ENCODE results near the gene MRPL12.
A peak's percentile ranks its signal among the peaks of the same experiment; 100 is the strongest.

The MRPL12 gene

GRCh38 chr17:81666342-81667191, 36.6 kb upstream of the MRPL12 start, which contains the start of the genes CCDC137 and OXLD1:
CCDC137 (plus strand) TSS chr17:81666737; CDS start chr17:81666767, 30 bp downstream.
OXLD1 (minus strand) TSS chr17:81666605; CDS start chr17:81666577, 28 bp downstream.
- TF ChIP-seq, protein P1, sequence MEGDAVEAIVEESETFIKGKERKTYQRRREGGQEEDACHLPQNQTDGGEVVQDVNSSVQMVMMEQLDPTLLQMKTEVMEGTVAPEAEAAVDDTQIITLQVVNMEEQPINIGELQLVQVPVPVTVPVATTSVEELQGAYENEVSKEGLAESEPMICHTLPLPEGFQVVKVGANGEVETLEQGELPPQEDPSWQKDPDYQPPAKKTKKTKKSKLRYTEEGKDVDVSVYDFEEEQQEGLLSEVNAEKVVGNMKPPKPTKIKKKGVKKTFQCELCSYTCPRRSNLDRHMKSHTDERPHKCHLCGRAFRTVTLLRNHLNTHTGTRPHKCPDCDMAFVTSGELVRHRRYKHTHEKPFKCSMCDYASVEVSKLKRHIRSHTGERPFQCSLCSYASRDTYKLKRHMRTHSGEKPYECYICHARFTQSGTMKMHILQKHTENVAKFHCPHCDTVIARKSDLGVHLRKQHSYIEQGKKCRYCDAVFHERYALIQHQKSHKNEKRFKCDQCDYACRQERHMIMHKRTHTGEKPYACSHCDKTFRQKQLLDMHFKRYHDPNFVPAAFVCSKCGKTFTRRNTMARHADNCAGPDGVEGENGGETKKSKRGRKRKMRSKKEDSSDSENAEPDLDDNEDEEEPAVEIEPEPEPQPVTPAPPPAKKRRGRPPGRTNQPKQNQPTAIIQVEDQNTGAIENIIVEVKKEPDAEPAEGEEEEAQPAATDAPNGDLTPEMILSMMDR (IDR thresholded peaks at IDR 0.05; ENCODE audit: low read depth, low read length) = no peak
- H3K27ac ChIP-seq = peak within 1 kb of the TSS; percentile 97
- peak; percentile 99 for DNase-seq
- no peaks in the 10 kb centered on the region for H3K27me3 ChIP-seq (ENCODE audit: insufficient read depth, low read depth, severe bottlenecking)
- H3K4me3 ChIP-seq (ENCODE audit: low read depth, low read length) = peak within 1 kb of the TSS; percentile 97
- peaks cover 62% of the 10 kb centered on the region for H3K36me3 ChIP-seq
- H3K9me3 ChIP-seq (ENCODE audit: severe bottlenecking) = no peaks in the 10 kb centered on the region

DNA sequence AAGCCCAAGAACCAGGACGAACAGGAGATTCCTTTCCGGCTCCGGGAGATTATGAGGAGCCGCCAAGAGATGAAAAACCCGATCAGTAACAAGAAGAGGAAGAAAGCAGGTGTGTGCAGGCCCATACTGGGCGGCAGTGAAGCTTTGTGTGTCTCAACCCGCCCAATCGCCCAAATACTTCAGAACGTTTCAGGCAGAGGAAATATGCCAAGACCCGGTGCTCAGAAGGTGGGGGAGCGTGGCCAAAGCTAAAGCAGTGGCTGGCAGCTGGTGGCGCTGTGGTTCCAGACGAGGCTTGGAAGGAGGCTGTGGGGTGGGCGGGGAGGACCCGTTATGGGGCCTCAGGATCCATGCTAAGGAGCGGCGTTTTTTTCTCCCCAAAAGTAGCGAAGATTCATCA, 35.4 kb upstream of the MRPL12 start:
- no peaks in the 10 kb centered on the region for H3K9me3 ChIP-seq (ENCODE audit: severe bottlenecking)
- H3K4me3 ChIP-seq (ENCODE audit: low read depth, low read length) = no peak overlapping the region
- H3K27me3 ChIP-seq (ENCODE audit: insufficient read depth, low read depth, severe bottlenecking) = no peaks in the 10 kb centered on the region
- H3K36me3 ChIP-seq = peaks cover 73% of the 10 kb centered on the region
- TF ChIP-seq, protein P1 (IDR thresholded peaks at IDR 0.05; ENCODE audit: low read depth, low read length) = peak; percentile 57
- DNase-seq = peak; percentile 63
- peak overlapping the region; percentile 15 for H3K27ac ChIP-seq

DNA sequence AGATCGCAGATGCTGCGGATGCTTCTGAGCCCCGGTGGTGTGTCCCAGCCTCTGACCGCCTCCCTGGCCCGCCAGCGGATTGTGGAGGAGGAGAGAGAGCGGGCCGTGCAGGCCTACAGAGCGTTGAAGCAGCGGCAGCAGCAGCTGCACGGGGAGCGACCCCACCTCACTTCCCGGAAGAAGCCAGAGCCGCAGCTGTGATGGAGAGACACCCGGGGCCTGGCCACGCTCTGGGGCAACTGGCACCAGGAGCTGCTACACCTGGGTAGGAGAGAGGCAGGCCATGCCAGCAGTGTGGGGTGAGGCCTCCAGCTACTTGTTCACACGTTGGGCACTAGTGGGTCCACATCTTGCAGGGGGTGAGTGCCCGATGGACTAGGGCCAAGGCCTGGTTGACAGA, 30.7 kb upstream of the MRPL12 start:
- no peak overlapping the region for H3K4me3 ChIP-seq (ENCODE audit: low read depth, low read length)
- H3K9me3 ChIP-seq (ENCODE audit: severe bottlenecking) = no peaks in the 10 kb centered on the region
- peaks cover 82% of the 10 kb centered on the region for H3K36me3 ChIP-seq
- H3K27ac ChIP-seq = no peak overlapping the region
- no peaks in the 10 kb centered on the region for H3K27me3 ChIP-seq (ENCODE audit: insufficient read depth, low read depth, severe bottlenecking)
- TF ChIP-seq, protein P1 (IDR thresholded peaks at IDR 0.05; ENCODE audit: low read depth, low read length) = no peak
- no peak for DNase-seq

DNA sequence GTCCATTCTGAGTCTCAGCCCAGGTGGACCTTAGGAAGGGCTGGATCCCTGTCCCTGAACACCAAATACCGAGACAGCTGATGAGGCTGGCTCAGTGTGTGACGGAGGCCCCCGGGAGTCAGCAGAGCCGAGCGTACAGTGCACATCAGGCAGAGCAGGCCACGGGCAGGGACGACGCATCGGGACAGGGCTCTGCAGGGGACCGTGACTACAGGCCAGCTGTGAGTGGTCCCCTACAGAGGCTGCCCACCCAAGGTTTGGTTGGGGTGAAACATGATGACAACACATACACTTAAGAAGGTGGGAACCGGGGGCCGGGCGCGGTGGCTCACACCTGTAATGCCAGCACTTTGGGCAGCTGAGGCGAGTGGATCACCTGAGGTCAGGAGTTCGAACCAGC, 30.2 kb upstream of the MRPL12 start:
- no peak for DNase-seq

DNA sequence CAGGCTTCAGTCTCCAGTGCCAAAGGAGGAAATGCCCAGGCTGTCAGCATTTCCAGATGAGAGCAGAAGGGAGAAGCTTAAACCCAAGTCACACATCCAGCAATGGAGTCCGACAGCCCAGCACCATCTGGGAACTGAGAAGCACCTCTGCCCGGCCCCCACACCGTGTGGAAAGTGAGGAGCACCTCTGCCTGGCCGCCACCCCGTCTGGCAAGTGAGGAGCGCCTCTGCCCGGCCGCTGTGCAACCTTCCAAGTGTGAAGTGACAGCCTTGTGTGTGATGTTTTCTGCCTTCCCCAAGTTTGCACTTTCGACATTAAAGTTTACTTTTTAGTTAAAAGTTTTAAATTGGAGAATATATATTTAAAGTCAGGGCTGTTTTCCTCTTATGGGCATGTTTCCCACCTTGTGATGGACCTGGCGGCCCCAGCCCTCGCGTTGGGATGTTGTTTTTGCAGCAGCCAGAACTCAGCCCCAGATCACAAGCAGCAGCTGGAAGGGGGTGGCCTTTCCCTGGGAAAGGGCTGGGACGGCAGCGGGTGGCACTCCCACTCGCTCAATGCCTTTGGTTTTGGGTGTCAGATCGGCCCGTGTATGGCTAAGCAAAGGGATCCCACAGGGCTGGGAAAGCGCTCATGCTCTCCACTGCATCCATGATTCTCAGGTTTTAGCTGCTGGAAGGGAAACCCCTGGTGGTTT, 29.5 kb upstream of the MRPL12 start:
- Histone ChIP-seq H3K4me3 (ENCODE audit: low read depth, low read length) (no peak overlapping the region), H3K27ac (no peak overlapping the region), H3K27me3 (ENCODE audit: insufficient read depth, low read depth, severe bottlenecking) (no peaks in the 10 kb centered on the region), H3K9me3 (ENCODE audit: severe bottlenecking) (no peaks in the 10 kb centered on the region), H3K36me3 (peaks cover 70% of the 10 kb centered on the region)
- TF ChIP-seq, protein P1 (IDR thresholded peaks at IDR 0.05; ENCODE audit: low read depth, low read length) = no peak
- DNase-seq = no peak

More for the DNA sequence above, 30.2 kb upstream of the MRPL12 start:
- TF ChIP-seq, protein P1 (IDR thresholded peaks at IDR 0.05; ENCODE audit: low read depth, low read length) = no peak
- no peaks in the 10 kb centered on the region for H3K9me3 ChIP-seq (ENCODE audit: severe bottlenecking)
- no peak overlapping the region for H3K27ac ChIP-seq
- peaks cover 77% of the 10 kb centered on the region for H3K36me3 ChIP-seq
- no peaks in the 10 kb centered on the region for H3K27me3 ChIP-seq (ENCODE audit: insufficient read depth, low read depth, severe bottlenecking)
- H3K4me3 ChIP-seq (ENCODE audit: low read depth, low read length) = no peak overlapping the region

Data from WERI-Rb-1 (cell line).